Measurements from ENCODE around the gene STS.

- TF ChIP-seq CTCF (IDR thresholded peaks at IDR 0.05) (no peak), POLR2A (IDR thresholded peaks at IDR 0.05) (no peak)
These were observed 32.0 kb upstream of the STS start for GRCh38 chrX:7115557-7115956.
